GM12892 (cell line): ENCODE results near the gene ZDHHC11B.
"Not testable (repeated sequence)": the region's sequence is repeated elsewhere in the genome, so short reads cannot be mapped to it uniquely, and the experiment has no call there.

Experiments
- POLR2A ChIP-seq: IDR thresholded peaks from 2 replicates; pipeline ENCODE4 v1.6.1; 2011; ENCODE audit warnings: low read depth, low read length, control low read depth
- POLR2AphosphoS5 ChIP-seq: IDR thresholded peaks from 2 replicates; pipeline ENCODE4 v1.6.1; 2011; ENCODE audit warnings: low read depth, low read length, control low read depth

- not testable (repeated sequence) for TF ChIP-seq POLR2A, POLR2AphosphoS5
Observed at GRCh38 chr5:778967-779366, 5.6 kb downstream of the ZDHHC11B start.
